Loucy (cell line): ENCODE measurements around the gene PRR36.

Experiments
- CTCF ChIP-seq: fragments of 200-600 bp; sonication (generic); conservative IDR thresholded peaks from 2 replicates; pipeline ENCODE4 v1.5.1; 2014; ENCODE audit warnings: mild to moderate bottlenecking, antibody characterized with exemption, low read length
- EZH2phosphoT487 ChIP-seq: fragments of 200-600 bp; IDR thresholded peaks from 2 replicates; pipeline ENCODE4 v1.6.1; 2018; ENCODE audit warnings: antibody characterized with exemption, mild to moderate bottlenecking, moderate library complexity, borderline replicate concordance

GRCh38 chr19:7909471-7910067 lies 35.4 kb upstream of the PRR36 start:
- TF ChIP-seq CTCF: no peak
- no peak for TF ChIP-seq EZH2phosphoT487
